SU-DHL-6 (cell line): ENCODE results near the gene GDI2.

ENCODE experiments used
- H2AFZ ChIP-seq: fragments of 200-600 bp; sonication (generic); 2 replicates; pipeline ENCODE4 v1.6.1; 2014; ENCODE audit warnings: low read depth, mild to moderate bottlenecking, moderate library complexity, mixed read lengths, antibody characterized with exemption, low read length; ENCODE audit not compliant: severe bottlenecking
- H3F3A ChIP-seq: fragments of 200-600 bp; shearing (Covaris generic); 2 replicates; pipeline ENCODE4 v1.6.0; 2016; ENCODE audit warnings: antibody characterized with exemption, mild to moderate bottlenecking; ENCODE audit not compliant: insufficient read depth
- H3K27ac ChIP-seq: fragments of 200-600 bp; sonication (generic); 2 replicates; pipeline ENCODE4 v1.5.1; 2016; ENCODE audit warnings: low read depth, mild to moderate bottlenecking, low read length, moderate library complexity, mixed read lengths
- H3K27me3 ChIP-seq: fragments of 200-600 bp; sonication (generic), shearing (Covaris generic); 2 replicates; pipeline ENCODE4 v1.6.0; 2014; ENCODE audit warnings: mild to moderate bottlenecking, low read length
- H3K36me3 ChIP-seq: fragments of 200-600 bp; sonication (generic); 2 replicates; pipeline ENCODE4 v1.6.1; 2014; ENCODE audit warnings: mild to moderate bottlenecking, low read length, mixed read lengths
- H3K4me2 ChIP-seq: fragments of 300-600, 200-600 bp; shearing (Covaris generic), sonication (generic); 2 replicates; pipeline ENCODE4 v1.6.0; 2014; ENCODE audit warnings: low read length, low read depth, mild to moderate bottlenecking; ENCODE audit not compliant: poor library complexity, severe bottlenecking
- H3K4me3 ChIP-seq: fragments of 200-600 bp; sonication (generic); 2 replicates; pipeline ENCODE4 v1.5.1; 2014; ENCODE audit warnings: antibody characterized with exemption, low read length, mild to moderate bottlenecking, mixed read lengths; ENCODE audit not compliant: insufficient read depth, poor library complexity, severe bottlenecking
- H3K79me2 ChIP-seq: fragments of 200-600 bp; sonication (generic); 2 replicates; pipeline ENCODE4 v1.6.1; 2014; ENCODE audit warnings: mild to moderate bottlenecking, low read length, moderate library complexity; ENCODE audit not compliant: insufficient read depth
- H3K9ac ChIP-seq: fragments of 200-600 bp; sonication (generic); 2 replicates; pipeline ENCODE4 v1.7.0; 2014; ENCODE audit warnings: mild to moderate bottlenecking, low read length
- H3K9me2 ChIP-seq: fragments of 200-600 bp; sonication (generic); replicated peaks from 2 replicates; pipeline ENCODE4 v1.6.1; 2014; ENCODE audit warnings: low read length; ENCODE audit not compliant: insufficient read depth
- H3K9me3 ChIP-seq: fragments of 200-600 bp; sonication (generic); 2 replicates; pipeline ENCODE4 v1.6.1; 2014; ENCODE audit warnings: low read length, mixed read lengths; ENCODE audit not compliant: insufficient read depth
- H4K20me1 ChIP-seq: fragments of 200-600 bp; sonication (generic); 2 replicates; pipeline ENCODE4 v1.6.1; 2014; ENCODE audit warnings: low read depth, mild to moderate bottlenecking, antibody characterized with exemption, low read length, moderate library complexity, mixed read lengths
- EZH2phosphoT487 ChIP-seq: fragments of 200-600 bp; sonication (generic), shearing (Covaris generic); conservative IDR thresholded peaks from 2 replicates; pipeline ENCODE4 v1.6.1; 2018; ENCODE audit warnings: mild to moderate bottlenecking, antibody characterized with exemption, low read length, moderate library complexity, mixed read lengths
- TF ChIP-seq, protein P1 (sequence below): fragments of 200-600 bp; sonication (generic); IDR thresholded peaks from one replicate; pipeline ENCODE4 v1.5.1; 2017; ENCODE audit warnings: antibody characterized with exemption, mild to moderate bottlenecking, low read length, moderate library complexity; ENCODE audit not compliant: insufficient read depth, poor library complexity, severe bottlenecking

The GDI2 gene

DNA sequence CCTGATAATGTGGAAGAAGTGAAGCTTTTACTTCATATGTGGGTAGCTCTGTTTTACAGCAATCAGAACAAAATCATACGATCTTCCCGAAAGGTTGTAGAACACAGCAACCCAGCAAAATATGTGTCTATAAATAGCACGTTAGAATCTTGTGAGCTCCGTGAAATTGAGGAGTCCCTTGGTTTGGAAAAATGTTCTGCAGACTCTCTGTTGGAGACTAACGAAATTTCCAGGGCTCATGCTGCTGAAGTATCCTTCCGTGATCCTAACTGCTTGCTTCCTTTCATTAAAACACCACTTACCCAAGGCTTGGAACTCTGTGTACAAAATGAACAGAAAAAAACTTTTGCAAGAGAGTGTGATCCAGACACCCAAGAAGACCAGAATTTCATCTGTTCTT lies 71.1 kb downstream of the GDI2 start:
- no peaks in the 10 kb centered on the region for H3K27me3 ChIP-seq
- no peak overlapping the region for H2AFZ ChIP-seq
- peaks cover 12% of the 10 kb centered on the region; the same call in 1 of the 2 replicates for H4K20me1 ChIP-seq
- peaks cover 86% of the 10 kb centered on the region for H3K36me3 ChIP-seq
- H3K9ac ChIP-seq, result no peak overlapping the region
- no peak overlapping the region for H3K27ac ChIP-seq
- H3K9me3 ChIP-seq, result no peaks in the 10 kb centered on the region
- peaks cover 57% of the 10 kb centered on the region for H3K79me2 ChIP-seq
- H3K4me3 ChIP-seq, result no peak overlapping the region
- peaks cover 29% of the 10 kb centered on the region for H3F3A ChIP-seq
- H3K4me2 ChIP-seq, result no peak overlapping the region
- H3K9me2 ChIP-seq, result no peaks in the 10 kb centered on the region
- TF ChIP-seq EZH2phosphoT487, result no peak
- TF ChIP-seq, protein P1, sequence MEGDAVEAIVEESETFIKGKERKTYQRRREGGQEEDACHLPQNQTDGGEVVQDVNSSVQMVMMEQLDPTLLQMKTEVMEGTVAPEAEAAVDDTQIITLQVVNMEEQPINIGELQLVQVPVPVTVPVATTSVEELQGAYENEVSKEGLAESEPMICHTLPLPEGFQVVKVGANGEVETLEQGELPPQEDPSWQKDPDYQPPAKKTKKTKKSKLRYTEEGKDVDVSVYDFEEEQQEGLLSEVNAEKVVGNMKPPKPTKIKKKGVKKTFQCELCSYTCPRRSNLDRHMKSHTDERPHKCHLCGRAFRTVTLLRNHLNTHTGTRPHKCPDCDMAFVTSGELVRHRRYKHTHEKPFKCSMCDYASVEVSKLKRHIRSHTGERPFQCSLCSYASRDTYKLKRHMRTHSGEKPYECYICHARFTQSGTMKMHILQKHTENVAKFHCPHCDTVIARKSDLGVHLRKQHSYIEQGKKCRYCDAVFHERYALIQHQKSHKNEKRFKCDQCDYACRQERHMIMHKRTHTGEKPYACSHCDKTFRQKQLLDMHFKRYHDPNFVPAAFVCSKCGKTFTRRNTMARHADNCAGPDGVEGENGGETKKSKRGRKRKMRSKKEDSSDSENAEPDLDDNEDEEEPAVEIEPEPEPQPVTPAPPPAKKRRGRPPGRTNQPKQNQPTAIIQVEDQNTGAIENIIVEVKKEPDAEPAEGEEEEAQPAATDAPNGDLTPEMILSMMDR, result no peak

DNA sequence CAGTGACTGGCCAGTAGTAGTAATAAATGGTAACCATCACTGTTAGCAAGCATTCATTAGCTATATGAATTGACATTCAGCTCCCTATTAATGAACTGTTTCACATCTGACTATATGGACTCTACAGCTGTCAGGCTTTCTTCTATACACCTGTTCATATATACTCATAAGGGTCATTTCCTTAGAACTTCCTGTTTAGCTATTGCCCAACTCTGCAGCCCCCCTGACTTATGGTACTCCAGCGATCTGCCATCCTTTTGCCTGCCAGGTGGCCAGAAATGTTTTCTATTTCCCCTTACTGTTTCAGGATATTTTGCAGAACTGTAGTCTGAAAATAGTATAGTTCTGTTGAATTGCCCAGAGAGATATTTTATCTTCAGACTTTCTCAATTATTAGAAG lies 72.0 kb downstream of the GDI2 start:
- no peak overlapping the region for H3K4me3 ChIP-seq
- H2AFZ ChIP-seq, result no peak overlapping the region
- H3K9ac ChIP-seq, result no peak overlapping the region
- peaks cover 55% of the 10 kb centered on the region for H3K79me2 ChIP-seq
- H3K27ac ChIP-seq, result no peak overlapping the region
- H3K9me2 ChIP-seq, result no peaks in the 10 kb centered on the region
- H3K36me3 ChIP-seq, result peaks cover 81% of the 10 kb centered on the region
- H3K9me3 ChIP-seq, result no peaks in the 10 kb centered on the region
- no peaks in the 10 kb centered on the region for H3K27me3 ChIP-seq
- TF ChIP-seq, protein P1, result no peak
- TF ChIP-seq EZH2phosphoT487, result no peak
- peaks cover 12% of the 10 kb centered on the region; the same call in 1 of the 2 replicates for H4K20me1 ChIP-seq
- no peak overlapping the region for H3K4me2 ChIP-seq
- H3F3A ChIP-seq, result peaks cover 26% of the 10 kb centered on the region; the same call in 1 of the 2 replicates

DNA sequence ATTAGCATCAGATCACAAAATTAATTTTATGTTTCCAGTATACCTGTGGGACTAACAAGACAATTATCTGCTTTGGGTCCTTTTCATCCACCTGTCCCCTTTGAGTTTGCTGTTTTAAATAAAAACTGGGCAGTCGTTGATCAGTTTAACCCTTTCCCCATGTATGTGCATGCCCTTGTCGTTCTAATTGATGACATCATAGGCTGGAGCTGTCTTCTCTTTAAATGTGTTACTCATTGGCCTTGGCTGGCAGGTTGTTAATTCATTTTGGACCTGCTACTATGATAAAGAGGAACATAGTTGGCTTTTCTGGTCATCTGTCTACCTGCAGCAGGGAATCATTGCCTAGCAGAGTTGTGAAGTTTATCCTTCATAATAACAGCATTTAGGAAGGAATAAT lies 74.8 kb downstream of the GDI2 start:
- H3K9me3 ChIP-seq, result no peaks in the 10 kb centered on the region
- H3K9me2 ChIP-seq, result no peaks in the 10 kb centered on the region
- peaks cover 31% of the 10 kb centered on the region for H4K20me1 ChIP-seq
- peaks cover 86% of the 10 kb centered on the region for H3K36me3 ChIP-seq
- H3K9ac ChIP-seq, result no peak overlapping the region
- no peaks in the 10 kb centered on the region for H3K27me3 ChIP-seq
- no peak overlapping the region for H3K4me2 ChIP-seq
- H2AFZ ChIP-seq, result no peak overlapping the region
- TF ChIP-seq, protein P1, result no peak
- no peak for TF ChIP-seq EZH2phosphoT487
- peaks cover 44% of the 10 kb centered on the region; the same call in 1 of the 2 replicates for H3F3A ChIP-seq
- H3K27ac ChIP-seq, result no peak overlapping the region
- H3K4me3 ChIP-seq, result no peak overlapping the region
- H3K79me2 ChIP-seq, result peaks cover 78% of the 10 kb centered on the region
